GM21390 (cell line): ENCODE data around the gene WBP2.
"Not testable (repeated sequence)": the region's sequence is repeated elsewhere in the genome, so short reads cannot be mapped to it uniquely, and the experiment has no call there.

Source experiments
- ATAC-seq: cut with Tn5 transposase; IDR thresholded peaks from one replicate; pipeline ENCODE4 v1.9.1; 2021; ENCODE audit not compliant: unreplicated experiment

The WBP2 gene

DNA sequence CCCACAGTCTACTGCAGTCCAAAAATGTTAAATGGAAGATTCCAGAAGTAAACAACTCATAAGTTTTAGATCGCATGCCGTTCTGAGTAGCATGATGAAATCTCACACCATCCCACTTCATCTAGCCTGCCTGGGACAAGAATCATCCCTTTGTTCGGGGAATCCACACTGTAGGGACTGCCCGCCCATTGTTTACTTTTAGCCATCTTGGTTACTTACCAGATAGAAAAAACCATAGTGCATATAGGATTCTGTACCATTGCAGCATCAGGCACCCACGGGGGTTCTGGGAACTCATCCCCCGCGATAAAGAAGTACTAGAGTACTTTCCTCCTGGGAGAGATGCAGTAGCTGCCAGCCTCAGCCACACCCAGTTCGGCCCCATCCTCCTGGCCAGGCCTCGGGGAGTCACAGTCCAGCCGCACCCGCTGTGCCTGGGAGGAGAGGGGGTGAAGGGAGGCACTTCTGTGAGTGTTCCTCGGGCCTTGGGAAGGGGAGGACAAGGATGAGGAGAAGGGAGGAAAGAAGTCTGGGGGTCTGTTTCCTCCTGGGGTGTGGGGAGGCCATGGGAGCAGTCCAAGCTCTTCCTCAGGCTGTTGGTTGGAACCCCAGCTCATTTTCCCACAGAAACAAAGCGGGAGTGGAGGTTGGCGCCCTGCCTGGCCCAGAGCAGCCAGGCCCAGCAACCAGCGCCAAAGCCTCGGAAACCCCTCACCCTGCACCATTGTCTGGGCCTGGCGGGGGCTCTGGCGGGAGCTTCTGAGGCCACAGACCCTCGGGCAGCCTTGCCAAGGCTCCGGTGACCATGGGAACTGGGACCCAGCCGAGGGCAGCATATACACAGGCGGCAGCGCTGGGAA is 14.4 kb upstream of the WBP2 start:
- ATAC-seq, result no peak

DNA sequence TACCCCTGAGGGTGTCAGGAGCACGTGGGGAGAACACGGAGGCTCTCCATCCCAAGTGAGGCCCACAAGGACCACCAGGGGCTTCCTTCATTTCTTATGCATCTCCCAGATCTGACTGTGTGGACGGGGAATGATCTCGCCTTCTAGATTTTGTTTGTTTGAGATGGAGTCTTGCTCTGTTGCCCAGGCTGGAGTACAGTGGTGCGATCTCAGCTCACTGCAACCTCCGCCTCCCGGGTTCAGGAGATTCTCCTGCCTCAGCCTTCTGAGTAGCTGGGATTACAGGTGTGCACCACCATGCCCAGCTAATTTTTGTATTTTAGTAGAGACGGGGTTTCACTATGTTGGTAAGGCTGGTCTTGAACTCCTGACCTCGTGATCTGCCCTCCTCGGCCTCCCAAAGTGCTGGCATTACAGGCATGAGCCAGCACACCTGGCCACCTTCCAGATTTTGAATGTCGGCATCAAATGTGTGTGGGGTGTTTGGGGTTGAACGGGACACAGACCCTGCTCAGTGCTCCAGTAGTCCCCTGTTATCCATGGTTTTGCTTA is 13.7 kb upstream of the WBP2 start:
- ATAC-seq, result not testable (repeated sequence)

GRCh38 chr17:75865404-75866188 is 10.5 kb upstream of the WBP2 start:
- ATAC-seq, result not testable (repeated sequence)

GRCh38 chr17:75864887-75865286 is 9.8 kb upstream of the WBP2 start:
- ATAC-seq, result peak; percentile 9

DNA sequence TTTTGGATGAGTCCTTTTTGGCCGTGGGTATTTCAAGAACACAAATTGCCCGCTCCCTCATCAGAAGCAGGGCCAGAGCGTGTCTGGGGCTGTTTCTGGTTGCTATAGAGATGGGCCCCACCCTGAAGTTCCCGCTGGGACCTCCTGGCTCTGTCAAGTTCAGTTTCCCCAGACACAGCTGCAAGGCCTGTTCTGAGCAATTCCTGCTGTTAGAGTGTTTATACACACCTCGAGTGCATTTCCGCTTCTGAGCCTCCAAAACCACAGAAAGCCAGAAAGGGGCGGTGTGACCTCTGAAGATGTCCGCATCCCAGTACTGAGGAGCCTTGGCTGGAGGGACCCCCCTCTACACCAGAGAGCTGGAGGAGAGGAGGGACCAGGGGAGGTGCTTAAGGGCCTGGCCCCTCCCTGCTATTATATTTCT is 9.3 kb upstream of the WBP2 start:
- ATAC-seq, result peak; percentile 88

- ATAC-seq, result no peak
These were observed 6.8 kb upstream of the WBP2 start for GRCh38 chr17:75861927-75862317.

GRCh38 chr17:75859358-75859757 is 4.2 kb upstream of the WBP2 start:
- ATAC-seq, result not testable (repeated sequence)

- peak; percentile 1 for ATAC-seq
These were observed 1.1 kb upstream of the WBP2 start for GRCh38 chr17:75856062-75856756.

DNA sequence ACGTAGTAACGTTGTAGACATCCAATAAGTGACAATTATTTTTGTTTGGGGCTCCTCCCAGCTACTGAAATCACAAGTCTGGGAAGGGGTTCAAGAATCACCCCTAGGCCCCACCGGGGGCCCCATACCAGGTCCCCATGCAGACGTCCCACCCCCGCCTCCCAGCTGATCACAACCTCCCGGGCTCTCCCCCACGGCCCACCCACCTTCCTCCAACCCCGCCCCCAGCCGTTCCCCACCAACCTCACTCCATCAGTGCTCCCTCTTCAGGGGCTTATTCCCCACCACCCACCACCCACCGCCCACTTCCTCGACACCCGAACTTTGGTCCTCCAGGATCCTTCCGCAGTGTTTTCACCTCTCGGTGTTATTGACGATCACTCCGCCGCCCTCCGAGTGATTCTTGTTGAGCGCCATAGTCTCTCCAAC is 240 bp downstream of the WBP2 start:
- ATAC-seq, result no peak

GRCh38 chr17:75854101-75854748 is 910 bp downstream of the WBP2 start:
- ATAC-seq, result no peak

- no peak for ATAC-seq
These were observed 1.7 kb downstream of the WBP2 start for GRCh38 chr17:75853433-75853832.

DNA sequence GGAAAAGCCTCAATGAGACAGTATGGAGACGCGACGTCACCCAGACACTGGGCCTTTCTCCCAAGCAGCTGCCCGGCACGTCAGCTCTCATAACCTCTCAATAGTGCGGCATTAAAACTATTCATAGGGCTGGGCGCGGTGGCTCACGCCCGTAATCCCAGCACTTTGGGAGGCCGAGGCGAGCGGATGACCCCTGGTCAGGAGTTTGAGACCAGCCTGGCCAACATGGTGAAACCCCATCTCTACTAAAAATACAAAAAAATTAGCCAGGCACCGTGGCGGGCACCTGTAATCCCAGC is 3.5 kb downstream of the WBP2 start:
- ATAC-seq, result not testable (repeated sequence)

DNA sequence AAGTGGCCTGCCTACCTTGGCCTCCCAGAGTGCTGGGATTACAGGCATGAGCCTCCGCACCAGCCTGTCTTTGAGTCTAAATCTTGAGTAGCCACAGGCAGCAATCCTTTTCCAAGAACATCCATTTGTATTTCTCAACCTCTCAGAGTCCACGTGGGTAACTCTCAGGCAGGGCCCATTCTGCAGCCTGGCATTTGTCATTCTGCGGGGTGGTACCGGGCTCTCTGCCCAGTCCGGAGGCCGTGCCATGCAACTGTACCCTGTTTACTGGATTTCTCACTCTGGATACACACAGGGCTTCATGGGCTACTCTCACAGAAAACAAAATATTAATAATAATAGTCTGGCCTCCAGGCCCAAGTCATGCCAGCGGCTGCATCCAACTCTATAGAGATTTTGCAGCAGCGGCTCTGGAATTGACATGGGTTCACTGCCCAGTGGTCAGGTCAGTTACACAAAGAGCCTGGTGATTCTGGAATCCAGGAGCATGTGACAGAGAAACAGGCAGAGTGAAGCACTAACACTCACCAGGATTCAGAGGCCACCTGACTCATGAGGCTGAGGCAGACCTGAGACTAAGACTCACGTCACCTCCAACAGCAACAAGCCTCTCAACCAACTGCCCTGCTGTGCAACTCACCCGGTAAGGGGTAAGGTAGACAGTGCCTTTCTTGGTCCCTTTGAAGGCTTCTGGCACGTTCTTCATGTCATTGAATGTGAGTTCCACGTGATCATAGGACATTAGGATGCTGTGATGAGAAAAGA is 4.0 kb downstream of the WBP2 start:
- no peak for ATAC-seq

GRCh38 chr17:75849724-75850123 is 5.4 kb downstream of the WBP2 start:
- no peak for ATAC-seq

DNA sequence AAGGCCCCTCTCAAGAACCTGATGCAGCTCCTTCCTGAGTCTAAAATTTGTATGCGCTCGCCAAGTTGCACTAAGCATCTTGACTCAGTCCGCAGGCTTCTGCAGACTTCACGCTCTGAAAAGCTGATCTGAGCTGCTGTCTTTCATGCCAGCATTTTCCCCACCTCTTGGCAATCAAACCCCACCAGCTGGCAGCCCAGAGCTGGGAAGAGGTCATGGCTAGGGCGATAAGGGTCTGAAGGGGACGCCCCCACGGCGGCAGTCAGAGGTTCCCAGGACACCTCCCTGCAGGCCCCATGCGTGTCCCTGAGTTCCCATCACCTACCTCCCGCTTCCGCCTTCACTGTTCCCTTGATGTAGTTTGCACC is 5.9 kb downstream of the WBP2 start:
- no peak for ATAC-seq

- ATAC-seq, result no peak
These were observed 6.4 kb downstream of the WBP2 start for GRCh38 chr17:75848523-75849278.

DNA sequence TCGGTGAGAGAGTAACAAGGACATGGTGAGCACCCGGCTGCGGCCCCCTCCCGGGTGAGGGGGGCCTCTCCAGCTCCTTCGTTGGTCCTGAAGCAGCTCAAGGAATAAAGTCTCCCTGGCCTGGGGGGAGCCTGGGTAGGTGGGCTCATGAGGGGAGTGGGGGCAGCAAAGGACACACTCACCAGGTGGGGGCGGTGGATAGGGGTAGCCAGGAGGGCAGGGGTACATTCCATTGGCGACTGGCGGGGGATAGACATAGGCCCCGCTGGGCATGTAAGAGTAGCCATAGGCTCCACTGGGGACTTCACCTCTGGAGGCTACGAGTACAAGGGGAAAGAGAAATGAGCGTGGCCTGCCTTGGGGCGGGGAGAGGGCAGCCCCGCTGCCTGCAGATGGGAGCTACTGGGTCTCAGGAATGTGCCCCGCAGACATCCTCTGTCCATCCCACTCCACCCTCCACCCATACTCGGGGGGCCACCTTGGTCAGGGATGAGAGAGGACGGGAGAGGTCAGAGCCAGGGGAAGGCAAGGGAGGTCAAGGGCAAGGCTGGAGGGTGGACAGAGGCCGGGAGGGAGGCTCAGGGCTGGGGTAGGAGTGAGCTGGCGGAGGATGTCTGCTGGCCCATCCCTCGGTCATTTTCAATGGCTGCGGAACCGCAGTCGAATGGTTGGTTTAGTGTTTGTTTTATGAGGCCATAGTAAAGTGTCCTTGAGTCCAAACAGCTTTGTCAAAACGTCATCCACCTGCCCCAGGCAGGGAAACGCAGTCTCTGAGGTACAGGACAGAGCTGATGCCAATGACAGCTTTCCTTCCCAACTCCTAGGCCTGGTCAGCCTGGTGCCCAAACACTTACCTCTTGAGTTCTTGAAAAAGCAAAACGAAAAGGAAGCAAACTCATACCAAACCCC is 7.3 kb downstream of the WBP2 start:
- no peak for ATAC-seq
